H1 (cell line): ENCODE data around the gene NEDD4L. TPM values are rescaled to one million over a fixed set of nuclear protein-coding genes. Genes with fewer than 3 reads are reported as not detected.

Experiments used
- CTCF ChIA-PET: fragments of 300-600 bp; sonication (Branson Sonifier 250); formaldehyde crosslinking; loops from one replicate; lab custom pipeline; 2021; ENCODE audit not compliant: partially characterized antibody; lab: Charles Lee
- POLR2A ChIA-PET: fragments of 300-600 bp; sonication (Branson Sonifier 250); formaldehyde crosslinking; loops from one replicate; lab custom pipeline; 2021; ENCODE audit warnings: inconsistent platforms; ENCODE audit not compliant: partially characterized antibody; lab: Charles Lee
- DNase-seq, 2 experiments: peaks; one replicate each; pipeline versions ENCODE4 v3.0.0 to v3.0.0-alpha.2; 2010 to 2022; ENCODE audit warnings: low spot score in 2 of 2, low read depth in 1 of 2, mixed read lengths in 1 of 2
- FAIRE-seq: peaks from 2 replicates; lab custom pipeline; 2011; peaks lifted over from hg19 to GRCh38; lab: Jason Lieb, UNC
- H2AFZ ChIP-seq: 2 replicates; pipeline ENCODE4 v1.8.1; 2012; ENCODE audit warnings: low read length, inconsistent platforms
- H2AK5ac ChIP-seq: 2 replicates; pipeline ENCODE4 v1.6.1; 2013; ENCODE audit warnings: low read depth, low read length
- H2BK120ac ChIP-seq: replicated peaks from 2 replicates; pipeline ENCODE3; 2013; ENCODE audit warnings: low read depth, low read length, inconsistent platforms
- H2BK12ac ChIP-seq: 2 replicates; pipeline ENCODE4 v1.6.1; 2013; ENCODE audit warnings: low read depth, low read length
- H2BK15ac ChIP-seq: 2 replicates; pipeline ENCODE4 v1.6.1; 2013; ENCODE audit warnings: low read length
- H2BK20ac ChIP-seq: 2 replicates; pipeline ENCODE4 v1.6.1; 2013; ENCODE audit warnings: low read length
- H2BK5ac ChIP-seq: 2 replicates; pipeline ENCODE4 v1.6.1; 2013; ENCODE audit warnings: low read depth, low read length
- H3K14ac ChIP-seq: 2 replicates; pipeline ENCODE4 v1.6.1; 2013; ENCODE audit warnings: inconsistent platforms; ENCODE audit not compliant: insufficient read length
- H3K18ac ChIP-seq: 2 replicates; pipeline ENCODE4 v1.6.1; 2013; ENCODE audit warnings: low read length; ENCODE audit errors: extremely low read depth
- H3K23ac ChIP-seq: 2 replicates; pipeline ENCODE4 v1.6.1; 2013; ENCODE audit warnings: inconsistent platforms; ENCODE audit not compliant: insufficient read length
- H3K23me2 ChIP-seq: 2 replicates; pipeline ENCODE4 v1.6.1; 2013; ENCODE audit warnings: low read depth, low read length
- H3K27ac ChIP-seq: 2 replicates; pipeline ENCODE4 v1.6.1; 2011; ENCODE audit warnings: low read depth, low read length, inconsistent platforms
- H3K27me3 ChIP-seq, 4 experiments: replicated peaks in 1 of 4; 1 replicate in 1 of 4; 2 replicates in 3 of 4; pipeline versions ENCODE4 v1.6.1 to v1.8.1; 2011 to 2013; ENCODE audit warnings: low read length in 3 of 4, mild to moderate bottlenecking in 3 of 4, inconsistent platforms in 2 of 4, mixed read lengths in 2 of 4, moderate library complexity in 1 of 4; ENCODE audit not compliant: control insufficient read depth in 3 of 4, insufficient read depth in 3 of 4; ENCODE audit errors: extremely low read depth in 1 of 4
- H3K36me3 ChIP-seq, 4 experiments: 2 replicates each; pipeline versions ENCODE4 v1.6.1 to v1.8.1; 2011 to 2013; ENCODE audit warnings: mild to moderate bottlenecking in 4 of 4, low read length in 3 of 4, moderate library complexity in 2 of 4, control low read depth in 1 of 4, inconsistent platforms in 1 of 4; ENCODE audit not compliant: insufficient read depth in 4 of 4, control insufficient read depth in 2 of 4
- H3K4ac ChIP-seq: replicated peaks from 2 replicates; pipeline ENCODE3; 2013; ENCODE audit warnings: low read length, low read depth, mixed read lengths, inconsistent platforms; ENCODE audit not compliant: insufficient read length
- H3K4me1 ChIP-seq, 4 experiments: replicated peaks in 1 of 4; 1 replicate in 1 of 4; 2 replicates in 3 of 4; pipeline versions ENCODE4 v1.6.1 to v1.8.1; 2011 to 2013; ENCODE audit warnings: low read length in 3 of 4, inconsistent platforms in 2 of 4, mixed read lengths in 1 of 4; ENCODE audit not compliant: insufficient read depth in 4 of 4, control insufficient read depth in 3 of 4
- H3K4me2 ChIP-seq, 2 experiments: 2 replicates each; pipeline versions ENCODE4 v1.6.1 to v1.8.1; 2011 to 2013; ENCODE audit warnings: low read depth in 2 of 2, low read length in 2 of 2, control low read depth in 1 of 2, inconsistent platforms in 1 of 2, mild to moderate bottlenecking in 1 of 2; ENCODE audit not compliant: insufficient read depth in 1 of 2
- H3K4me3 ChIP-seq, 4 experiments: fragments of 200-600, 300-600 bp in 1 of 4; sonication (generic), shearing (Covaris generic), sonication (Bioruptor Twin) in 1 of 4; 2 replicates each; pipeline versions ENCODE4 v1.5.1 to v1.8.1; 2011 to 2016; ENCODE audit warnings: low read length in 4 of 4, low read depth in 3 of 4, control low read depth in 2 of 4, inconsistent platforms in 2 of 4, mild to moderate bottlenecking in 2 of 4, mixed read lengths in 1 of 4, moderate library complexity in 1 of 4; ENCODE audit not compliant: insufficient read depth in 2 of 4; ENCODE audit errors: extremely low read depth in 1 of 4
- H3K56ac ChIP-seq: replicated peaks from 2 replicates; pipeline ENCODE3; 2013; ENCODE audit warnings: low read depth, mild to moderate bottlenecking, mixed read lengths, low read length, inconsistent platforms; ENCODE audit not compliant: insufficient read length
- H3K79me1 ChIP-seq: 2 replicates; pipeline ENCODE4 v1.6.1; 2013; ENCODE audit warnings: low read depth, low read length, control low read depth
- H3K79me2 ChIP-seq, 2 experiments: 2 replicates each; pipeline versions ENCODE4 v1.6.1 to v1.8.1; 2012 to 2013; ENCODE audit warnings: low read length in 2 of 2, mild to moderate bottlenecking in 2 of 2, inconsistent platforms in 1 of 2; ENCODE audit not compliant: insufficient read depth in 2 of 2, control insufficient read depth in 1 of 2
- H3K9ac ChIP-seq, 4 experiments: replicated peaks in 1 of 4; 1 replicate in 1 of 4; 2 replicates in 3 of 4; pipeline versions ENCODE4 v1.6.1 to v1.8.1; 2011 to 2013; ENCODE audit warnings: low read depth in 3 of 4, low read length in 3 of 4, control low read depth in 2 of 4, mild to moderate bottlenecking in 2 of 4, moderate library complexity in 2 of 4, inconsistent platforms in 1 of 4; ENCODE audit errors: extremely low read depth in 1 of 4
- H3K9me3 ChIP-seq, 2 experiments: 2 replicates each; pipeline versions ENCODE4 v1.6.1 to v1.8.1; 2012 to 2013; ENCODE audit warnings: mild to moderate bottlenecking in 2 of 2, moderate library complexity in 2 of 2, control low read depth in 1 of 2, inconsistent platforms in 1 of 2, low read depth in 1 of 2, low read length in 1 of 2, mixed read lengths in 1 of 2; ENCODE audit not compliant: insufficient read depth in 2 of 2
- H4K20me1 ChIP-seq, 2 experiments: replicated peaks in 1 of 2; 2 replicates each; pipeline versions ENCODE3 to v1.8.1; 2011 to 2013; ENCODE audit warnings: inconsistent platforms in 2 of 2, low read length in 2 of 2, mild to moderate bottlenecking in 1 of 2; ENCODE audit not compliant: insufficient read depth in 2 of 2, control insufficient read depth in 1 of 2
- H4K5ac ChIP-seq: 2 replicates; pipeline ENCODE4 v1.6.1; 2013; ENCODE audit warnings: low read length, low read depth, mixed read lengths, inconsistent platforms; ENCODE audit not compliant: insufficient read length
- H4K8ac ChIP-seq: 2 replicates; pipeline ENCODE4 v1.8.0; 2013; ENCODE audit warnings: mild to moderate bottlenecking, moderate library complexity, low read length, inconsistent platforms; ENCODE audit not compliant: insufficient read depth; ENCODE audit errors: extremely low read depth
- H4K91ac ChIP-seq: replicated peaks from 2 replicates; pipeline ENCODE3; 2013; ENCODE audit warnings: low read length, mixed read lengths, inconsistent platforms; ENCODE audit not compliant: insufficient read length
- EZH2 ChIP-seq: fragments of 200-600 bp; sonication (generic); IDR thresholded peaks from 2 replicates; pipeline ENCODE4 v1.7.1; 2012; ENCODE audit warnings: low read depth, mild to moderate bottlenecking, moderate library complexity, low read length, inconsistent platforms; ENCODE audit not compliant: severe bottlenecking
- MAFK ChIP-seq: IDR thresholded peaks from 2 replicates; pipeline ENCODE4 v1.6.1; 2012; ENCODE audit warnings: low read depth, mild to moderate bottlenecking, improper control_type of control experiment, low read length
- NANOG ChIP-seq: IDR thresholded peaks from 2 replicates; pipeline ENCODE4 v1.6.1; 2011; ENCODE audit warnings: low read length, low read depth, mild to moderate bottlenecking, inconsistent platforms; ENCODE audit not compliant: insufficient read depth, poor library complexity, severe bottlenecking
- POU5F1 ChIP-seq: IDR thresholded peaks from 2 replicates; pipeline ENCODE4 v1.6.1; 2011; ENCODE audit warnings: low read depth, mild to moderate bottlenecking, low read length, moderate library complexity
- RBBP5 ChIP-seq: IDR thresholded peaks from 2 replicates; pipeline ENCODE4 v1.7.1; 2012; ENCODE audit warnings: low read depth, mild to moderate bottlenecking, inconsistent platforms, low read length, moderate library complexity, borderline replicate concordance
- SAP30 ChIP-seq: fragments of 300-600 bp; sonication (generic); IDR thresholded peaks from 2 replicates; pipeline ENCODE4 v1.7.1; 2012; ENCODE audit warnings: low read length, moderate library complexity, mild to moderate bottlenecking, inconsistent platforms; ENCODE audit not compliant: insufficient read depth, insufficient replicate concordance
- SIX5 ChIP-seq: IDR thresholded peaks from 2 replicates; pipeline ENCODE4 v1.6.1; 2011; ENCODE audit warnings: mild to moderate bottlenecking, low read depth, low read length
- SP2 ChIP-seq: IDR thresholded peaks from 2 replicates; pipeline ENCODE4 v1.6.1; 2012; ENCODE audit warnings: mild to moderate bottlenecking, low read length, inconsistent platforms
- SUZ12 ChIP-seq: fragments of 200-600 bp; sonication (generic); IDR thresholded peaks from 2 replicates; pipeline ENCODE4 v1.6.1; 2012; ENCODE audit warnings: mild to moderate bottlenecking, inconsistent platforms, low read length, moderate library complexity, mixed read lengths
- TBP ChIP-seq: IDR thresholded peaks from 2 replicates; pipeline ENCODE4 v1.6.1; 2011; ENCODE audit warnings: low read depth, low read length, improper control_type of control experiment
- YY1 ChIP-seq: IDR thresholded peaks from 2 replicates; pipeline ENCODE4 v1.6.1; 2011; ENCODE audit warnings: low read depth, mild to moderate bottlenecking, low read length
- WGBS, 2 experiments: shearing (Covaris generic) in 1 of 2; methylation state at CpG; one replicate each; pipeline versions ENCODE4 v1.1.6 to v1.1.7; 2013 to 2015; ENCODE audit warnings: low lambda C conversion rate in 2 of 2, mixed read lengths in 2 of 2, inconsistent platforms in 1 of 2, low coverage in 1 of 2, missing lambda C conversion rate in 1 of 2; ENCODE audit not compliant: insufficient replicate concordance in 2 of 2, insufficient coverage in 1 of 2, insufficient read length in 1 of 2; ENCODE audit errors: extremely low coverage in 1 of 2, missing lambda C conversion rate in 1 of 2; 5-methylcytosine and 5-hydroxymethylcytosine counted together
- polyA plus RNA-seq, 7 experiments: library from polyadenylated mRNA; depleted of rRNA in 3 of 7; stranded (reverse) in 5 of 7; unstranded in 2 of 7; fragments of >200 nt in 5 of 7; fragments of 200-250 nt in 2 of 7; gene quantifications; 1 replicate in 5 of 7; 2 replicates in 1 of 7; 4 replicates in 1 of 7; pipeline versions ENCODE4 v1.2.1 to v1.2.3, GENCODE V29; 2011 to 2013; ENCODE audit warnings: missing spikeins in 2 of 7, mixed read lengths in 2 of 7
- total RNA-seq: library from RNA; stranded (reverse); fragmentation: NEBNext Ultra II Directional; extraction: Animal tissue kit (Norgen Biotek cat#: 25700); gene quantifications from 2 replicates; pipeline ENCODE4 v1.2.1, GENCODE V29; 2021
- TF ChIP-seq, protein P1 (sequence below), 3 experiments: IDR thresholded peaks; 1 replicate in 2 of 3; 2 replicates in 1 of 3; pipeline versions ENCODE4 v1.5.1 to v1.6.1; 2011; ENCODE audit warnings: low read length in 3 of 3, mild to moderate bottlenecking in 3 of 3, inconsistent platforms in 2 of 3, low read depth in 1 of 3, moderate library complexity in 1 of 3; ENCODE audit not compliant: insufficient read depth in 1 of 3; ENCODE audit errors: control extremely low read depth in 1 of 3

The NEDD4L gene
- total and polyA plus RNA-seq, 2 of the 8 experiments (the other 6 are each of a cell fraction or from before 2014, with no cell fraction given), result 37.3 to 69.8 TPM

GRCh38 chr18:58373481-58373880, 329.5 kb downstream of the NEDD4L start:
- Histone ChIP-seq H3K56ac (no peak overlapping the region), H4K5ac (no peak overlapping the region), H3K23ac (no peak overlapping the region), H3K4me2 (no peak overlapping the region), H2BK20ac (no peak overlapping the region), H2AK5ac (no peak overlapping the region), H3K27ac (no peak overlapping the region), H3K79me2 (no peaks in the 10 kb centered on the region), H3K18ac (no peak overlapping the region), H3K9me3 (no peaks in the 10 kb centered on the region), H3K23me2 (0 out of 2 replicates have a peak, but pooled peaks cover 2% of the 10 kb centered on the region), H3K36me3 (peaks cover 4 to 67% (median 18%) of the 10 kb centered on the region in 4 experiments; a peak in 6 of 8 replicates), H3K27me3 (no peaks in the 10 kb centered on the region), H4K8ac (no peak overlapping the region), H3K4me1 (no peaks in the 10 kb centered on the region; a peak in 2 of 7 replicates), H2BK120ac (no peak overlapping the region), H3K4ac (no peak overlapping the region), H2BK12ac (no peak overlapping the region), H3K79me1 (no peaks in the 10 kb centered on the region; the same call in 1 of the 2 replicates), H2AFZ (no peak overlapping the region), H4K20me1 (no peaks in the 10 kb centered on the region), H3K4me3 (no peak overlapping the region), H3K14ac (no peak overlapping the region), H2BK15ac (no peak overlapping the region), H2BK5ac (no peak overlapping the region), H3K9ac (no peak overlapping the region), H4K91ac (no peak overlapping the region)
- ChIA-PET POLR2A (no interaction called here), CTCF (interaction anchor here (1.0 to 1.3 kb wide), 3 partner anchors 13 to 123 kb away, joined by 3 to 4 read pairs (median 3); no protein-coding TSS in a partner anchor)
- FAIRE-seq, result no peak
- no peak for DNase-seq
- 93% methylated on average over 5 of the region's 5 CpGs; no CpG with 5 or more reads in 1 of the 2 experiments for WGBS, 2 experiments
- TF ChIP-seq SAP30, result no peak
- TF ChIP-seq, protein P1, sequence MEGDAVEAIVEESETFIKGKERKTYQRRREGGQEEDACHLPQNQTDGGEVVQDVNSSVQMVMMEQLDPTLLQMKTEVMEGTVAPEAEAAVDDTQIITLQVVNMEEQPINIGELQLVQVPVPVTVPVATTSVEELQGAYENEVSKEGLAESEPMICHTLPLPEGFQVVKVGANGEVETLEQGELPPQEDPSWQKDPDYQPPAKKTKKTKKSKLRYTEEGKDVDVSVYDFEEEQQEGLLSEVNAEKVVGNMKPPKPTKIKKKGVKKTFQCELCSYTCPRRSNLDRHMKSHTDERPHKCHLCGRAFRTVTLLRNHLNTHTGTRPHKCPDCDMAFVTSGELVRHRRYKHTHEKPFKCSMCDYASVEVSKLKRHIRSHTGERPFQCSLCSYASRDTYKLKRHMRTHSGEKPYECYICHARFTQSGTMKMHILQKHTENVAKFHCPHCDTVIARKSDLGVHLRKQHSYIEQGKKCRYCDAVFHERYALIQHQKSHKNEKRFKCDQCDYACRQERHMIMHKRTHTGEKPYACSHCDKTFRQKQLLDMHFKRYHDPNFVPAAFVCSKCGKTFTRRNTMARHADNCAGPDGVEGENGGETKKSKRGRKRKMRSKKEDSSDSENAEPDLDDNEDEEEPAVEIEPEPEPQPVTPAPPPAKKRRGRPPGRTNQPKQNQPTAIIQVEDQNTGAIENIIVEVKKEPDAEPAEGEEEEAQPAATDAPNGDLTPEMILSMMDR (IDR thresholded peaks at IDR 0.05; ENCODE audit: control extremely low read depth in 1 of 3, insufficient read depth in 1 of 3, low read depth in 1 of 3, low read length in 3 of 3), result no peak
- TF ChIP-seq EZH2, result no peak
- TF ChIP-seq RBBP5, result no peak
- no peak for TF ChIP-seq YY1
- no peak for TF ChIP-seq TBP
- TF ChIP-seq NANOG, result no peak
- no peak for TF ChIP-seq SIX5
- TF ChIP-seq MAFK, result no peak
- TF ChIP-seq POU5F1, result no peak
- no peak for TF ChIP-seq SP2
- no peak for TF ChIP-seq SUZ12
